ENCODE results near the gene CHST15.

CHST15 gene

DNA sequence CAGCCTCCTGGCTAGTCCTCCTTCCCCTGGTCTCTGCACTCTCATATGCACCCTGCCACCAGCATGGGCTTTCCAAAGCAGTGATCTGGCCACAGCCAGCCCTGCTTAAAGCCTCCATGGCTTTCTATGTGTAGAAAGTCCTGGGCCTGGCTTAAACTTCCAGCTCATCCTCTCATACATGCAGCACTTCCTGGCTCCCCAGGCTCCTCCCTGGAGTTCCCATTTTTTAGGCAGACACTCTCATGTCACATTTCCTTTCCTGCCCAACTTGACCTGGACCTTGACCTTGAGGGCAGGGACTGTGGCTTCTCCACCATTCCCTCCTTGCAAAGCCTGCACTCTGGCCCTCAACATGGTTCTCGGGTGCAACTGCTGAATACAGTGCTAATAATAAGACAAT lies 79.5 kb downstream of the CHST15 start:
- H3K27me3 Mint-ChIP-seq (ENCODE audit: low read depth), result peaks cover 13% of the 10 kb centered on the region
- peaks cover 16% of the 10 kb centered on the region for H3K4me1 Mint-ChIP-seq
- no peak overlapping the region for H3K27ac Mint-ChIP-seq
- peaks cover 38% of the 10 kb centered on the region for H3K36me3 Mint-ChIP-seq (ENCODE audit: low read depth)
- TF ChIP-seq, protein P1, sequence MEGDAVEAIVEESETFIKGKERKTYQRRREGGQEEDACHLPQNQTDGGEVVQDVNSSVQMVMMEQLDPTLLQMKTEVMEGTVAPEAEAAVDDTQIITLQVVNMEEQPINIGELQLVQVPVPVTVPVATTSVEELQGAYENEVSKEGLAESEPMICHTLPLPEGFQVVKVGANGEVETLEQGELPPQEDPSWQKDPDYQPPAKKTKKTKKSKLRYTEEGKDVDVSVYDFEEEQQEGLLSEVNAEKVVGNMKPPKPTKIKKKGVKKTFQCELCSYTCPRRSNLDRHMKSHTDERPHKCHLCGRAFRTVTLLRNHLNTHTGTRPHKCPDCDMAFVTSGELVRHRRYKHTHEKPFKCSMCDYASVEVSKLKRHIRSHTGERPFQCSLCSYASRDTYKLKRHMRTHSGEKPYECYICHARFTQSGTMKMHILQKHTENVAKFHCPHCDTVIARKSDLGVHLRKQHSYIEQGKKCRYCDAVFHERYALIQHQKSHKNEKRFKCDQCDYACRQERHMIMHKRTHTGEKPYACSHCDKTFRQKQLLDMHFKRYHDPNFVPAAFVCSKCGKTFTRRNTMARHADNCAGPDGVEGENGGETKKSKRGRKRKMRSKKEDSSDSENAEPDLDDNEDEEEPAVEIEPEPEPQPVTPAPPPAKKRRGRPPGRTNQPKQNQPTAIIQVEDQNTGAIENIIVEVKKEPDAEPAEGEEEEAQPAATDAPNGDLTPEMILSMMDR (IDR thresholded peaks at IDR 0.05; ENCODE audit: unreplicated experiment in 3 of 3), result no peak
- peaks cover 10% of the 10 kb centered on the region for H3K9me3 Mint-ChIP-seq
- H3K4me3 Mint-ChIP-seq, result no peak overlapping the region

DNA sequence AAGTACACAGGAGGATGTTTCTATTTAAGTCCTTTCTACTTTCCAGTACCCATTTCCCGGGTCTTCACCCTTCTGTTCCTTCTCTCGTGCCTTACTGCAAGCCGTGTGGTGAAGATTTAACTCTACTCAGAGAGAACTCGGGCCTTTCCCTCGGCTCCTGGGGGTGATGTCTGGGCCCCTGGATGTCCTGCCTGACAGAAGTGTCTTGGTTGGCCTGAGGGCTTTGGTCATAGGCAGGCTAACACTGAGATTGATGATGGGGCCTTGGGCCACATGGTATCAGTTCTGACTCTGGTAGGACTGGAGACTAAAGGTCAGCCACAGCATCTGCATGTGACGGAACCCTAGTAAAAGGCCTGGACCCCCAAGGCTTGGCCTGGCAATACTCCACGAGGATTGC lies 80.4 kb downstream of the CHST15 start:
- H3K27me3 Mint-ChIP-seq (ENCODE audit: low read depth), result peaks cover 8% of the 10 kb centered on the region
- no peak overlapping the region for H3K27ac Mint-ChIP-seq
- peaks cover 10% of the 10 kb centered on the region for H3K9me3 Mint-ChIP-seq
- TF ChIP-seq, protein P1 (IDR thresholded peaks at IDR 0.05; ENCODE audit: unreplicated experiment in 3 of 3), result no peak
- H3K4me3 Mint-ChIP-seq, result no peak overlapping the region
- H3K4me1 Mint-ChIP-seq, result peaks cover 25% of the 10 kb centered on the region
- H3K36me3 Mint-ChIP-seq (ENCODE audit: low read depth), result peaks cover 45% of the 10 kb centered on the region

DNA sequence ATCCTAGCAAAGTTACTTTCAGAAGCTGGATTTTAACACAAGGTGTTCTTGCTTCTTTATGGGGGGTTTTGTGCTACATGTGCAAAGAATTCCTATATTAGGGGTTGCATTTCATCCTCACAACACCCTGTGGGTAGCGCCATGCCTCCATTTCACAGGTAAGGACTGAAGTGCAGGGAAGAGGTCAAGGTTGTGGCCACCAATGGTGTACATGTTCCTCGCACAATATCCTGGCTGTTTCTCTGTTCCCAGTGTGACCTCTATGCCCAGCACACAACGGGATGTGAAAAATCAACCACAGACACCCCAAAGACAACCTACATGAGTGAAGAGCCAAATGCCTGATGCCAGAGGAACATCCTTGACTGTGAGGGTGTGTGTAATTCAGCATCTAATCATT lies 80.8 kb downstream of the CHST15 start:
- Mint-ChIP-seq H3K9me3 (peaks cover 10% of the 10 kb centered on the region), H3K27ac (no peak overlapping the region), H3K36me3 (ENCODE audit: low read depth) (peaks cover 47% of the 10 kb centered on the region)

DNA sequence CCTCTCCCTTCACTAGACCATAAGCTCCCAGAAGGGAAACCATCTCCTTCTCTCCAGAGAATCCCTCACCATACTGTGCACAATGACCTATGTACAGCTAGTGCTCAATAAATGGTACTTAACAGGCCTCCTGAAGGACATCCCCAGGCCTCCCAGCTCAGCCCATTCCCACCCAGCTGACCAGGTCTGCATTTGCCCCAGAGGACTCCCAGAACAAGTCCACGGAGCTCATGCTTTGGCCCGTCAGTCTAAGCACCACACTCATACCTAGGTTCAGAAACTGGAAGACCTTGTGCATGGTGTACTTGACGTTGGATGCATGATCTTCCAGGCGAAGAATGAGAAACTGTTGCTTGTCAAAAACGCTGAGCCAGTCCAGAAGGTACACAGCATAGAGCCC lies 81.3 kb downstream of the CHST15 start:
- peaks cover 32% of the 10 kb centered on the region for H3K4me1 Mint-ChIP-seq
- H3K9me3 Mint-ChIP-seq, result peaks cover 10% of the 10 kb centered on the region
- H3K4me3 Mint-ChIP-seq, result no peak overlapping the region
- no peak overlapping the region for H3K27ac Mint-ChIP-seq
- TF ChIP-seq, protein P1 (IDR thresholded peaks at IDR 0.05; ENCODE audit: unreplicated experiment in 3 of 3), result no peak
- H3K27me3 Mint-ChIP-seq (ENCODE audit: low read depth), result peaks cover 8% of the 10 kb centered on the region
- peaks cover 47% of the 10 kb centered on the region for H3K36me3 Mint-ChIP-seq (ENCODE audit: low read depth)

More for the DNA sequence above, 80.8 kb downstream of the CHST15 start:
- TF ChIP-seq, protein P1 (IDR thresholded peaks at IDR 0.05; ENCODE audit: unreplicated experiment in 3 of 3), result no peak
- Mint-ChIP-seq H3K4me3 (no peak overlapping the region), H3K27me3 (ENCODE audit: low read depth) (peaks cover 8% of the 10 kb centered on the region), H3K4me1 (peaks cover 28% of the 10 kb centered on the region)

DNA sequence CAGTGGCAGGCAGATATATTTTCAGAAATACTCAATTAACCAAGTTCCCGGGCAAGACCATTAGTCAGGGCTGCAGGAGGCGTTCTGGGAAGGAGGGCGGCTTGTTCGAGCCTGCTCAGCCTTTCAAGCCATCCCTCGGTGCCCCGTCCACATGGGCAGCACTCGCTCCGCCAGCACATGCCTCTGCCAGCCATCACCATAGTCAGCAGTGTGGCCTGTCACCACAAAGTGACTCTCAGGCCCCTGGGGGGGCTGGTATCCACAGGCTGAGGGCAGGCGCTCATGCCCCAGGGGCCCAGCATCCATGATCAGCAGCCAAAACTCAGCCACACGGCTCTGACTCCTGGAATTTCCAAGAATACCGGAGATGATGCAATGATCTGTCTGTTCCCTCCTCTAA lies 81.9 kb downstream of the CHST15 start:
- peaks cover 32% of the 10 kb centered on the region for H3K4me1 Mint-ChIP-seq
- peaks cover 10% of the 10 kb centered on the region for H3K9me3 Mint-ChIP-seq
- H3K27ac Mint-ChIP-seq, result no peak overlapping the region
- TF ChIP-seq, protein P1 (IDR thresholded peaks at IDR 0.05; ENCODE audit: unreplicated experiment in 3 of 3), result no peak
- peaks cover 8% of the 10 kb centered on the region for H3K27me3 Mint-ChIP-seq (ENCODE audit: low read depth)
- peaks cover 47% of the 10 kb centered on the region for H3K36me3 Mint-ChIP-seq (ENCODE audit: low read depth)
- no peak overlapping the region for H3K4me3 Mint-ChIP-seq

DNA sequence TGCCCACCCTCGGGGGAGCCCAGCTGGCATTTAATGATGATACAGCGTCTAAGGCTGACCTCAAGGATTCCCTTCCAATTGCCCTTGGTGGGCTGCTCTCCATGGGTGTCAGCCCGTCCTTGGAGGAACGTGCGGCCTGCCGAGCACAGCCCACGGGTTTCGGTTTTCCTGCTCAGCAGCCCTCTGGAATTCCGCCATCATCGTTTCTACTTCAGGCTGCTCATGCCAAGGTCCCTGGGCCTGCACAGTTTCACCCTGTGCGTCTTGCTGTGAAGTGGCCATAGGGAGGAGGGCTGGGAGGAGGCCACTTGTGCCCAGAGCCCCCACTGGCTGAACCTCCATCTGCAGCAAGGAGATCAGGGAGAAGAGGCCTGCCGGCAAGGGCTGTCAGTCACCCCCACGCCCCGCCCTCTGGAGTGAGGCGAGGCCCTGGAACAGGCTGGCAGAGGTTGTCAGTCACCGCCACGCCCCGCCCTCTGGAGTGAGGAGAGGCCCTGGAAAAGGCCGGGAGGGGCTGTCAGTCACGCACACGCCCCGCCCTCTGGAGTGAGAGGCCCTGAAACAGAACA lies 82.8 kb downstream of the CHST15 start:
- H3K9me3 Mint-ChIP-seq, result peaks cover 10% of the 10 kb centered on the region

More for the DNA sequence above, 82.8 kb downstream of the CHST15 start:
- H3K4me3 Mint-ChIP-seq, result no peak overlapping the region
- peaks cover 8% of the 10 kb centered on the region for H3K27me3 Mint-ChIP-seq (ENCODE audit: low read depth)
- TF ChIP-seq, protein P1 (IDR thresholded peaks at IDR 0.05; ENCODE audit: unreplicated experiment in 3 of 3), result no peak
- peaks cover 47% of the 10 kb centered on the region for H3K36me3 Mint-ChIP-seq (ENCODE audit: low read depth)
- H3K27ac Mint-ChIP-seq, result no peak overlapping the region
- peaks cover 37% of the 10 kb centered on the region for H3K4me1 Mint-ChIP-seq
